Astrocyte (in vitro differentiated cells and primary cell): ENCODE results near the gene MTA1. TPM values are rescaled to one million over a fixed set of nuclear protein-coding genes. Genes with fewer than 3 reads are reported as not detected.

Experiments
- DNase-seq: peaks from one replicate; pipeline ENCODE4 v3.0.0-alpha.2; 2010; ENCODE audit warnings: low read depth
- FAIRE-seq: peaks from 2 replicates; lab custom pipeline; 2011; peaks lifted over from hg19 to GRCh38; lab: Jason Lieb, UNC
- H2AFZ ChIP-seq: 2 replicates; pipeline ENCODE4 v1.6.0; 2012; ENCODE audit warnings: low read depth, low read length, inconsistent platforms
- H3K27ac ChIP-seq: 2 replicates; pipeline ENCODE4 v1.5.1; 2011; ENCODE audit warnings: low read depth, low read length, inconsistent platforms
- H3K27me3 ChIP-seq: 2 replicates; pipeline ENCODE4 v1.6.0; 2011; ENCODE audit warnings: low read length, inconsistent platforms; ENCODE audit not compliant: insufficient read depth
- H3K36me3 ChIP-seq: 2 replicates; pipeline ENCODE4 v1.5.1; 2011; ENCODE audit warnings: low read length, inconsistent platforms; ENCODE audit not compliant: insufficient read depth
- H3K4me1 ChIP-seq: 2 replicates; pipeline ENCODE4 v1.5.1; 2011; ENCODE audit warnings: low read length, inconsistent platforms; ENCODE audit not compliant: insufficient read depth
- H3K4me2 ChIP-seq: 2 replicates; pipeline ENCODE4 v1.6.0; 2012; ENCODE audit warnings: low read length, inconsistent platforms
- H3K4me3 ChIP-seq: 2 replicates; pipeline ENCODE4 v1.5.1; 2011; ENCODE audit warnings: low read depth, mild to moderate bottlenecking, low read length, inconsistent platforms; ENCODE audit not compliant: insufficient read depth
- H3K79me2 ChIP-seq: 2 replicates; pipeline ENCODE4 v1.6.0; 2012; ENCODE audit warnings: mild to moderate bottlenecking, low read length, inconsistent platforms; ENCODE audit not compliant: insufficient read depth
- H3K9ac ChIP-seq: 2 replicates; pipeline ENCODE4 v1.6.0; 2012; ENCODE audit warnings: mild to moderate bottlenecking, low read length, inconsistent platforms
- H3K9me3 ChIP-seq: 2 replicates; pipeline ENCODE4 v1.5.1; 2012; ENCODE audit warnings: low read depth, mild to moderate bottlenecking, low read length, inconsistent platforms; ENCODE audit not compliant: insufficient read depth
- H4K20me1 ChIP-seq: 2 replicates; pipeline ENCODE4 v1.6.0; 2012; ENCODE audit warnings: low read length, inconsistent platforms; ENCODE audit not compliant: insufficient read depth
- H3K27ac Mint-ChIP-seq: one replicate; pipeline ENCODE4 v1.8.0; 2021; ENCODE audit warnings: mild to moderate bottlenecking, mixed read lengths; ENCODE audit not compliant: unreplicated experiment
- H3K27me3 Mint-ChIP-seq: one replicate; pipeline ENCODE4 v1.8.0; 2021; ENCODE audit warnings: low read depth, mixed read lengths; ENCODE audit not compliant: unreplicated experiment
- H3K36me3 Mint-ChIP-seq: one replicate; pipeline ENCODE4 v1.8.0; 2021; ENCODE audit warnings: low read depth, mixed read lengths; ENCODE audit not compliant: unreplicated experiment
- H3K4me1 Mint-ChIP-seq: one replicate; pipeline ENCODE4 v1.8.0; 2021; ENCODE audit warnings: low read depth, mixed read lengths; ENCODE audit not compliant: unreplicated experiment
- H3K4me3 Mint-ChIP-seq: one replicate; pipeline ENCODE4 v1.8.0; 2021; ENCODE audit warnings: mild to moderate bottlenecking, moderate library complexity, mixed read lengths; ENCODE audit not compliant: unreplicated experiment
- H3K9me3 Mint-ChIP-seq: one replicate; pipeline ENCODE4 v1.8.0; 2021; ENCODE audit warnings: mild to moderate bottlenecking, mixed read lengths; ENCODE audit not compliant: unreplicated experiment
- EZH2 ChIP-seq: IDR thresholded peaks from 2 replicates; pipeline ENCODE4 v1.6.1; 2012; ENCODE audit warnings: mild to moderate bottlenecking, low read length, inconsistent platforms; ENCODE audit not compliant: insufficient read depth
- total RNA-seq: library from RNA; stranded (reverse); gene quantifications from 2 replicates; pipeline ENCODE4 v1.2.1, GENCODE V29; 2021
- TF ChIP-seq, protein P1 (sequence below): IDR thresholded peaks from 2 replicates; pipeline ENCODE4 v1.5.1; 2011; ENCODE audit warnings: low read depth, mild to moderate bottlenecking, inconsistent platforms, low read length, moderate library complexity; ENCODE audit not compliant: insufficient read depth

Gene MTA1
- total RNA-seq, 1 donor from 2014 or later = 111 TPM

- Histone ChIP-seq H3K4me2 (no peak overlapping the region), H4K20me1 (peaks cover 6% of the 10 kb centered on the region), H3K36me3 (peaks cover 2% of the 10 kb centered on the region), H3K4me1 (peaks cover 2% of the 10 kb centered on the region), H3K27ac (no peak overlapping the region), H3K4me3 (no peak overlapping the region), H3K79me2 (no peaks in the 10 kb centered on the region), H2AFZ (no peak overlapping the region), H3K27me3 (no peaks in the 10 kb centered on the region), H3K9me3 (no peaks in the 10 kb centered on the region), H3K9ac (no peak overlapping the region)
- DNase-seq = no peak
- no peak for TF ChIP-seq EZH2
- TF ChIP-seq, protein P1, sequence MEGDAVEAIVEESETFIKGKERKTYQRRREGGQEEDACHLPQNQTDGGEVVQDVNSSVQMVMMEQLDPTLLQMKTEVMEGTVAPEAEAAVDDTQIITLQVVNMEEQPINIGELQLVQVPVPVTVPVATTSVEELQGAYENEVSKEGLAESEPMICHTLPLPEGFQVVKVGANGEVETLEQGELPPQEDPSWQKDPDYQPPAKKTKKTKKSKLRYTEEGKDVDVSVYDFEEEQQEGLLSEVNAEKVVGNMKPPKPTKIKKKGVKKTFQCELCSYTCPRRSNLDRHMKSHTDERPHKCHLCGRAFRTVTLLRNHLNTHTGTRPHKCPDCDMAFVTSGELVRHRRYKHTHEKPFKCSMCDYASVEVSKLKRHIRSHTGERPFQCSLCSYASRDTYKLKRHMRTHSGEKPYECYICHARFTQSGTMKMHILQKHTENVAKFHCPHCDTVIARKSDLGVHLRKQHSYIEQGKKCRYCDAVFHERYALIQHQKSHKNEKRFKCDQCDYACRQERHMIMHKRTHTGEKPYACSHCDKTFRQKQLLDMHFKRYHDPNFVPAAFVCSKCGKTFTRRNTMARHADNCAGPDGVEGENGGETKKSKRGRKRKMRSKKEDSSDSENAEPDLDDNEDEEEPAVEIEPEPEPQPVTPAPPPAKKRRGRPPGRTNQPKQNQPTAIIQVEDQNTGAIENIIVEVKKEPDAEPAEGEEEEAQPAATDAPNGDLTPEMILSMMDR = no peak
- Mint-ChIP-seq H3K4me1 (peaks cover 8% of the 10 kb centered on the region), H3K9me3 (no peaks in the 10 kb centered on the region), H3K27ac (no peak overlapping the region), H3K27me3 (no peaks in the 10 kb centered on the region), H3K36me3 (peaks cover 10% of the 10 kb centered on the region), H3K4me3 (no peak overlapping the region)
- FAIRE-seq = no peak
These were observed 40.5 kb upstream of the MTA1 start for GRCh38 chr14:105378873-105379685.

- no peaks in the 10 kb centered on the region for H3K9me3 Mint-ChIP-seq
- DNase-seq (no peak), FAIRE-seq (no peak)
- no peak overlapping the region for H3K9ac ChIP-seq
- H3K27ac ChIP-seq = no peak overlapping the region
- no peak overlapping the region for H2AFZ ChIP-seq
- H3K36me3 Mint-ChIP-seq = peaks cover 6% of the 10 kb centered on the region
- no peak overlapping the region for H3K4me3 Mint-ChIP-seq
- TF ChIP-seq, protein P1 = no peak
- no peak for TF ChIP-seq EZH2
- H3K4me1 ChIP-seq = peaks cover 2% of the 10 kb centered on the region
- no peak overlapping the region for H3K4me2 ChIP-seq
- H3K79me2 ChIP-seq = no peaks in the 10 kb centered on the region
- peaks cover 8% of the 10 kb centered on the region for H3K4me1 Mint-ChIP-seq
- no peaks in the 10 kb centered on the region for H3K27me3 Mint-ChIP-seq
- H3K9me3 ChIP-seq = no peaks in the 10 kb centered on the region
- H3K27ac Mint-ChIP-seq = no peak overlapping the region
- H3K27me3 ChIP-seq = no peaks in the 10 kb centered on the region
- H3K4me3 ChIP-seq = no peak overlapping the region
- H3K36me3 ChIP-seq = peaks cover 2% of the 10 kb centered on the region
- peaks cover 6% of the 10 kb centered on the region for H4K20me1 ChIP-seq
These were observed 39.7 kb upstream of the MTA1 start for GRCh38 chr14:105379946-105380345.

DNA sequence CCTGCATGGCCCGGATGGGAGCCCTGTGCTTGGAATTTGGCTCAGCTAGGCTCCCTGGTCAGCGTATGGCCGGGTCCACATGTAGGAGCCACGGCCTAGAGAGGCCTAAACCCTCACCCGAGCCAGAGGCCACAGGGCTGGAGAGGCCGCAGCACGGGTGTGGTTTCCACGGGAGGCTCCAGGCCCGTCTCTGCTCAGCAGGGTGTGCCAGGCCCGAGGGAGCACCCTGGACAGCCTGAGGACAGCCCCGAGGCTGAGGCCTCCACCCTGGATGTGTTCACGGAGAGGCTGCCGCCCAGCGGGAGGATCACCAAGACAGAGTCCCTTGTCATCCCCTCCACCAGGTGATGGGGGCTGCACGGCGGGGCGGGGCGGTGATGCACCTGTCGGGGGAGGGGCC, 38.9 kb upstream of the MTA1 start:
- TF ChIP-seq, protein P1 = no peak
- TF ChIP-seq EZH2 = no peak
- Mint-ChIP-seq H3K4me1 (peaks cover 4% of the 10 kb centered on the region), H3K27ac (no peak overlapping the region), H3K4me3 (no peak overlapping the region), H3K27me3 (no peaks in the 10 kb centered on the region), H3K36me3 (peaks cover 6% of the 10 kb centered on the region), H3K9me3 (no peaks in the 10 kb centered on the region)
- Histone ChIP-seq H3K36me3 (peaks cover 2% of the 10 kb centered on the region), H3K9me3 (no peaks in the 10 kb centered on the region), H3K4me2 (no peak overlapping the region), H3K27me3 (no peaks in the 10 kb centered on the region), H3K27ac (no peak overlapping the region), H3K4me1 (peaks cover 2% of the 10 kb centered on the region), H3K4me3 (no peak overlapping the region), H3K79me2 (no peaks in the 10 kb centered on the region), H3K9ac (no peak overlapping the region), H2AFZ (no peak overlapping the region), H4K20me1 (peaks cover 6% of the 10 kb centered on the region)
- no peak for DNase-seq
- no peak for FAIRE-seq
